GM19043 (cell line): ENCODE data around the gene GNAI2.
"Not testable (repeated sequence)": the region's sequence is repeated elsewhere in the genome, so short reads cannot be mapped to it uniquely, and the experiment has no call there.

Experiments used
- ATAC-seq: cut with Tn5 transposase; IDR thresholded peaks from one replicate; pipeline ENCODE4 v1.9.1; 2021; ENCODE audit warnings: low read depth; ENCODE audit not compliant: unreplicated experiment

Gene GNAI2

GRCh38 chr3:50204804-50205412 is 31.1 kb upstream of the GNAI2 start, which contains the start of gene SLC38A3:
Gene SLC38A3, plus strand, starts transcription at chr3:50205271. Its CDS starts 8,929 bp downstream, at chr3:50214200.
- no peak for ATAC-seq

GRCh38 chr3:50205413-50206276 is 30.4 kb upstream of the GNAI2 start:
- ATAC-seq: no peak

GRCh38 chr3:50207359-50208042 is 28.5 kb upstream of the GNAI2 start:
- ATAC-seq: no peak

GRCh38 chr3:50208677-50209344 is 27.2 kb upstream of the GNAI2 start:
- no peak for ATAC-seq

- ATAC-seq: no peak
Measured at GRCh38 chr3:50210176-50210509, 25.9 kb upstream of the GNAI2 start.

GRCh38 chr3:50210510-50211367 is 25.3 kb upstream of the GNAI2 start:
- no peak for ATAC-seq

GRCh38 chr3:50211368-50211717 is 24.7 kb upstream of the GNAI2 start:
- ATAC-seq: not testable (repeated sequence)

GRCh38 chr3:50211930-50212329 is 24.1 kb upstream of the GNAI2 start:
- ATAC-seq: no peak

- ATAC-seq: no peak
Measured at GRCh38 chr3:50212502-50212901, 23.5 kb upstream of the GNAI2 start.

- no peak for ATAC-seq
Measured at GRCh38 chr3:50212971-50213370, 23.0 kb upstream of the GNAI2 start.

GRCh38 chr3:50213373-50213772 is 22.6 kb upstream of the GNAI2 start:
- ATAC-seq: no peak

GRCh38 chr3:50214824-50215223 is 21.2 kb upstream of the GNAI2 start:
- no peak for ATAC-seq

- ATAC-seq: no peak
Measured at GRCh38 chr3:50215529-50215928, 20.5 kb upstream of the GNAI2 start.

GRCh38 chr3:50217681-50218080 is 18.3 kb upstream of the GNAI2 start:
- ATAC-seq: no peak

GRCh38 chr3:50218448-50218847 is 17.6 kb upstream of the GNAI2 start:
- no peak for ATAC-seq

- ATAC-seq: no peak
Measured at GRCh38 chr3:50219285-50219684, 16.7 kb upstream of the GNAI2 start.

GRCh38 chr3:50220109-50220508 is 15.9 kb upstream of the GNAI2 start:
- no peak for ATAC-seq

- ATAC-seq: no peak
Measured at GRCh38 chr3:50221051-50221410, 15.0 kb upstream of the GNAI2 start.

GRCh38 chr3:50221411-50222168 is 14.4 kb upstream of the GNAI2 start:
- no peak for ATAC-seq

GRCh38 chr3:50222169-50222528 is 13.9 kb upstream of the GNAI2 start:
- no peak for ATAC-seq
